ENCODE results near the gene JMY.

JMY gene, protein sequence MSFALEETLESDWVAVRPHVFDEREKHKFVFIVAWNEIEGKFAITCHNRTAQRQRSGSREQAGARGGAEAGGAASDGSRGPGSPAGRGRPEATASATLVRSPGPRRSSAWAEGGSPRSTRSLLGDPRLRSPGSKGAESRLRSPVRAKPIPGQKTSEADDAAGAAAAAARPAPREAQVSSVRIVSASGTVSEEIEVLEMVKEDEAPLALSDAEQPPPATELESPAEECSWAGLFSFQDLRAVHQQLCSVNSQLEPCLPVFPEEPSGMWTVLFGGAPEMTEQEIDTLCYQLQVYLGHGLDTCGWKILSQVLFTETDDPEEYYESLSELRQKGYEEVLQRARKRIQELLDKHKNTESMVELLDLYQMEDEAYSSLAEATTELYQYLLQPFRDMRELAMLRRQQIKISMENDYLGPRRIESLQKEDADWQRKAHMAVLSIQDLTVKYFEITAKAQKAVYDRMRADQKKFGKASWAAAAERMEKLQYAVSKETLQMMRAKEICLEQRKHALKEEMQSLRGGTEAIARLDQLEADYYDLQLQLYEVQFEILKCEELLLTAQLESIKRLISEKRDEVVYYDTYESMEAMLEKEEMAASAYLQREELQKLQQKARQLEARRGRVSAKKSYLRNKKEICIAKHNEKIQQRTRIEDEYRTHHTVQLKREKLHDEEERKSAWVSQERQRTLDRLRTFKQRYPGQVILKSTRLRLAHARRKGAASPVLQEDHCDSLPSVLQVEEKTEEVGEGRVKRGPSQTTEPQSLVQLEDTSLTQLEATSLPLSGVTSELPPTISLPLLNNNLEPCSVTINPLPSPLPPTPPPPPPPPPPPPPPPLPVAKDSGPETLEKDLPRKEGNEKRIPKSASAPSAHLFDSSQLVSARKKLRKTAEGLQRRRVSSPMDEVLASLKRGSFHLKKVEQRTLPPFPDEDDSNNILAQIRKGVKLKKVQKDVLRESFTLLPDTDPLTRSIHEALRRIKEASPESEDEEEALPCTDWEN

DNA sequence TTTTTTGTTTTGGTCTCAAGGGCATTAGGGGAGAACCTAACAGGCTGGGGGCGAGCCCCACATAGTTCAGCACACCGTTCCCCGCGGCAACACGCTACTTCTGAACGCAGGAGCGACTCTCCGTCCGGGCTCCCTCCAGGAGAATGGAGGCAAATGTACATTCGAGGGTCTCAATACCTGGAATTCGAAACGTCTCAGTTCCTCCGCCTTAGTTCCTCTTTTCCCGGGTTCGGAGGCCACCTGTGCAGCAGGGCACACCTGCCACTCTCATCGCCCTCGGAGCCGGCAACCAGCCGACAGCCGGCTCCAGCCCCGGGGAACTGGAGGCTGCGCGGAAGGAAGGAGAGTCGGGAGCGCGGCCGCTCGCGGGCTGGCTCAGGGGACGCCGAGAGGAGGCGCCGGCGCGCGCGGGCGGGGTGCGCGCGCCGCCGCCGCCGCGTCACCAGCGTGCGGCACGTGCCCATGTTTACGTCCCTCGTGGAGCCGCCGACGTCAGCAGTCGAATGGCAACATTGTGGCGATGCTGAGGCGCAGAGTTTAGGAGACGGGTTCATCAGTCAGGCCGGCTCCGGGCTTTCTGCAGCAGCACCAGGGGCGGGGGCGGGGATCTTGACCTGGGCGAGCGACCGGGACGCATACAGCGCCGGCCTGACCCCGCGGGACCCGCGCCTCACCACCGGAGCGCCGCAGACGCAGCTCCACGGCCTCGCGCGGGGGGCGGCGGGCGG is at the start of gene JMY:
Gene JMY (plus strand): TSS at position 498 of the 728 bp plus-strand sequence. CDS start 520 bp downstream, outside the sequence.
- peak; percentile 74 for DNase-seq (ENCODE audit: low read depth in 2 of 2)

DNA sequence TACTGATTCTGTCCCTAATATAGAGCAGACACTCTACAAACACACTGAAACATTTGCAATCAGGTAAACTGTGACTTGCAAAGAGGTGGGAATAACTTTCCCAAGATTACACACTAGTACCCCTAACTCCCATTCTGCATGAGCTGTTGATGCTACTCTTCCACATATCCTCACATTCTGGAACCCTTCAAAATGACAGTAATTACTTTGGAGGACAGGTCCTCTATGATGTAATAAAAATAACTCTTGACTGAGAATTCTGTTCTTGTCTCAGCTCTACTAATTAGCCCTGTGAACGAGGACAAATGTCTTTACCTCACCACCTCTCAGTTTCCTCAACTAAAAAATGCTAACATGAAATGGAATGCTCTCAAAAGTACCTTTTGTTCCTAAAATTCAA is 49.5 kb upstream of the JMY start:
- DNase-seq (ENCODE audit: low read depth in 2 of 2) = no peak

DNA sequence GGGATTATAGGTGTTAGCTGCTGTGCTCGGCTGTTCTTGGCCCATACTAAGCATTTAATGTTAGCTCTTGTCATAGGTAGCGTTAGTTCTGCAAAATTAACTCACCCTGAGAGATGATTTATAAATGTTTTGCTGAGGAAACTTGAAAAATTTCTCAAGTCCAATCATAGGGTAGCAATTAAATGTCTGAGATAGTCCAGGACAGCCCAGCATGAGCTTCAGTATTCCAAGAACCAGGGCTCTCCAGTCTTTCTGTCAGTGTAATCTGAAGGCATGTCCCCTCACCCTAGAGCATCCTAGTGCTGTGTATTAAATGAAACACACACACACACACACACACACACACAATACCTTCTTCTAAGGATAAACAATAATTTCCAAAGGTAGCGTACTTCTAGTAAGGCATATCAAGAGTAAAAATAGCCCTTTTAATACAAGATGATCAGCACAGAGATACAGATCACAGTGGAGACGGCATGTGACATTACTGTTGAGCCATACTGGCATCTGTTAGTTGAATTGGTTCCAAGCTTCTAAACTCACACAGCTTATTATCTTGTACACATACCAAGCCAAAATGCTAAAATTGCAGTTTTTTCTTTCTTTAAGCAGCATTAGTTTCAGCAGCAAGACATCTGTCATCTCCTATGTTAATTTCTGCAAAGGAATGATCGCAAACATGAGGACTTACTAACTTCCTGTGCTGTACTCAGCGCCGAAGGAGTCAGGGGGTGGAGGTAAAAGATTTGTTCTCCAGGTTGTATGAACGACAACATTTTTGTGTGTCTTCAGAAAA is 46.3 kb upstream of the JMY start:
- no peak for DNase-seq (ENCODE audit: low read depth in 2 of 2)

DNA sequence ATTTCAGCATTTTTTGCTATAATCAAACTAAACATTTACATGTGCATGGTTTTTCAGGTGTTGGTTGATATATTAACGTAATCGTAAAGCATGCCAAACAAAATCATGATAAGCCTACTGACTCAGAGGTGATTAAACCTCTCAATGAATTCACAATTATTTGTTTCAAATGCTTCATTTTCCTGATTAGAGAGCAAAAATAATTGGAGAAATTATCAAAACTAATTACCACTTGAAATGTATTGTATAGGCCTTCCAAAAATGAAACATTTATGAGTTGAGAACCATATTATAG is 45.7 kb upstream of the JMY start:
- DNase-seq (ENCODE audit: low read depth in 2 of 2) = no peak

DNA sequence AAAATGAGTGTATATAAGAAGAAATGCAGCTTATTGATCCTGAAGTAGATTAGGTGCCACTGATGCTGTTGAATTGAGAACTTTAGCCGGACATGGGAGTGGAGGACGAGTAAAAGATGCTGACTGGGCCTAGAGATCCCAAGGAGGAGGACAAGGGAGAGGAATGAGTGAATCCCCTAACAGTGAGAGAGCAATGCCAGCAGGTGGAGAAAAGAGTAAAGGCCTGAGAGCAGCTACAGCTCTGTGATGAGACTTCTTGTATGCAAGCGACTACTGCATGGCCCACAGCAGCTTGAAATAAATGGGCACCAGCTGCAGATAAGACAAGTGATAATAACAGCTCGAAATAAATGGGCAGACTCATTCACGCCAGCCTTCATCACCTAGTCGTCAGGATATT is 44.5 kb upstream of the JMY start:
- DNase-seq (ENCODE audit: low read depth in 2 of 2) = no peak

DNA sequence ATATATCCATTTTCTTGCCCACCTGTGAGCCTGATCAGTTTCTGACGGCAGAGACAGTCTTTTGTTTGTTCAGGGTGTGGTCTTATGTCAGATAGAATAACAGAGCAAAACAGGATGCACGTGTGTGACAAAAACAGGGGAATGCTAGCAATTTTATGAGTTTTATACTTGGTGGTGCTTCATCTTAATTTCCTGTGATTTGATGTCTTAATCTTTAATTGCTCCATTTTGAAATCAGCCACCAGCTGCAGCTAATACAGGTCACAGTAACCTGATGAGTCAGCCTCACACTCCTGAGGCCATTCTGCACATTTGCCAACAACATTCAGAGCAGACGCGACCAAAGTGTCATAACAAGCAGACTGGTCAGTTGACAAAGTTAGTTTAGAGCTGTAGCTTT is 42.3 kb upstream of the JMY start:
- DNase-seq (ENCODE audit: low read depth in 2 of 2) = no peak

DNA sequence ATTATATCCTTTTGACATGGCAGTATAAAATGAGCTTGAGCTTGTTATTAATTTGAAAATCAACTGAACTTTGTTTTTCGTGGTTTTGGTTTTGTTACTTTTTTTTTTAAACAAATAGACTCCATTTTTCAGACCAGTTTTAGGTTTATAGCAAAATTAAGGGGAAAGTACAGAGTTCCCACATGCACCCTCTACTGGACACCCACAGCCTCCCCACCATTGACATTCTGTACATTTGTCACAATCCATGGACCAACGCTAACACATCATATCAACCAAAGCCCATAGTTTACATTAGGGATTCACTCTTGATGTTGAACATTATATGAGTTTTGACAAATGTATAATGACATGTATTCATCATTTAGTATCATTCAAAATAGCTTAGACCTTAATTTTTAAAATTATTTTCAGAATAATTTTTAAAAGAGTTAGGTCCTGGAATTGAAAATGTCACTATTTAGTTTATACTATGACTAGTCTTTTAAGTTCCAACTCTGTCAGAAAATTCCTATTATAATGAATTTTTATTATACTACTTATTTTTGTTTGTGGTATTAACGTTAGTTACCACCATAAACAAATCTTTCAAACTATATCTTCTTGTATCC is 35.3 kb upstream of the JMY start:
- DNase-seq (ENCODE audit: low read depth in 2 of 2) = no peak

DNA sequence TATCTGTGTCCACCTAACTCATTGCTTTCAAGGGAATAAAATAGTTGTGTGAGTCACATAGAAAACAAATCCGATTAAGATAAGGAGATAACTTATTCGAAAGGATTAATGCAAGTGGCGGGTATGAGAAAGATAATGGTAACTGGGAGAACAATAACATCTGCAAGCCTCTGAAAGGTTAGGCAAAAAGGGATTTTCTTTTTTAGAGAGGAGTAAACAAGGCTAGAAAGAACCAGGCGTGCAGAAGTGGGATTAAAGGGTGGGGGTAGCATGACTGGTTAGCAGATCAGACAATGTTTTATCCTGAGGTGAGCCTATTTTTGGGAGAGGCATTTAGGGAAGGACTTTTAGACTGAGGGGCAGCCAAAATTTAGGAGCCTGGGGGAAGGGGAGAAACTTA is 34.7 kb upstream of the JMY start:
- DNase-seq (ENCODE audit: low read depth in 2 of 2) = no peak

DNA sequence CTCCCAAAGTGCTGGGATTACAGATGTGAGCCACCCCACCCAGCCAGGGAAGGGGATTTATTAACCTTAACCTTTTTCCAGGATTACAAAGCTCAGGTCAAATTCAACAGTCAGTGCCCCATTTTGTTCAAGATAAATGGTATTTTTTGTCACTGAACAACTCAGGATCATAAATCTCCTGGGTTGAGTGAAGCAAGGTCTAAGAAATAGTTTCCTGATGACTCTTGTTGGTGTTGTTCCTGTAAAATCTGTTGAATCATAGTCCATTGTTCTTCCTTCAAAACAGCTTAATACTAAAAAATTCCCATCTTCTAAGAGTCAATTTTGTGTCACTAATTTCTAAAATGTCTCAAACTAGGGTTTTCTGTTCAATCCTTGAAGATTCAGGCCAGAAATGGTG is 33.9 kb upstream of the JMY start:
- DNase-seq (ENCODE audit: low read depth in 2 of 2) = no peak

DNA sequence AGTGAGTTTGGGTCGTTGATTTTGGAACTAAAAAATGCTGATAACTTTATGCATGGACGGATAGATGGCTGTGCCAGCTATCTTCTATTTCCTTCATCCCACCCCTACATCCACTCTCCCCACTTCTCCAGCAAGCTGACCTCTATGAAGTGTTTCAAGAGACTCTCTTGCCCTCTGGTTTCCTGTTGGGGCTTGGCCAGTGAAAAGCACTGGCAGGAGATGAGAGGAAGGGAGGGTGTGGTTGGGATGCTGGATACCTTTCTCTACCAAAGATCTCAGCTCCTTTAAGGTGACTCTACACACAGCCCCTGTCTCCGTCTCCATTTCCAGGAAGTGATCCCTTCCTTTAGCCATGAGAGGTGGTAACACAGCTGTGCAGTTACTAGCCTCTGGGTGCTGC is 30.0 kb upstream of the JMY start:
- DNase-seq (ENCODE audit: low read depth in 2 of 2) = no peak

DNA sequence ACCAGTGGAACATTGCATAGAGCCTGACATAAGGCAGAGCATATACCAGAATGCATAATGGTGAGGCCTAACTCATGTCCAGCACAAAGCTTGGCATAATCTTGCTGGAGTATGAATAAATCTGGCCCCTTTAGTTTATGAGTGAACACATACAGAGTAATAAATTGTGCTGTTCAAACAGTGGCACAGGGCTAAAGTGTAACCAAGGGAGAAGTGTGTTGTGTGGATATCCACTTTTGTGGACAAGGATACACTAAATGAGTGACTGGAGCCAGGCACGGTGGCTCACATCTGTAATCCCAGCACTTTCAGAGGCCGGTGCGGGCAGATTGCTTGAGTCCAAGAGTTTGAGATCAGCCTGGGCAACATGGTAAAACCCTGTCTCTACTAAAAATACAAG is 29.4 kb upstream of the JMY start:
- no peak for DNase-seq (ENCODE audit: low read depth in 2 of 2)

DNA sequence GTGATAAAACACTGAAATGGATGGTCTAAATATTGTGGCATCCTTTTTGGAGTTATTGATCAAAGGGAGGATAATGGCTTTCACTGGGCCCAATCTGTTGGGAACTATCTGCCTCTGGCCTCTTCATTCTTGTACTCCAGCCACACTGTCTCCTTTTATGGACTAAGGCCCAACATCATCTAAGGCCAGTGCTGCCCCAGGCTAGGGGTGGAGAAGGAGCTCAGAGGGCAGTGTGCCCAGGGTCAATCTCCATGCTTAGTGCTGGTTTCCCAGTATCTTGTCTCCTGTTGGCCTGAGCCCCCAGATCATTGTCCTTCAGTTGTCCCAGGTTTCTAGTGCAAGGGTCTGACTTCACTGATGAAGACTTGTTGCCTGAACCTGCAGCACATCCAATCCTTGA is 26.4 kb upstream of the JMY start:
- no peak for DNase-seq (ENCODE audit: low read depth in 2 of 2)

DNA sequence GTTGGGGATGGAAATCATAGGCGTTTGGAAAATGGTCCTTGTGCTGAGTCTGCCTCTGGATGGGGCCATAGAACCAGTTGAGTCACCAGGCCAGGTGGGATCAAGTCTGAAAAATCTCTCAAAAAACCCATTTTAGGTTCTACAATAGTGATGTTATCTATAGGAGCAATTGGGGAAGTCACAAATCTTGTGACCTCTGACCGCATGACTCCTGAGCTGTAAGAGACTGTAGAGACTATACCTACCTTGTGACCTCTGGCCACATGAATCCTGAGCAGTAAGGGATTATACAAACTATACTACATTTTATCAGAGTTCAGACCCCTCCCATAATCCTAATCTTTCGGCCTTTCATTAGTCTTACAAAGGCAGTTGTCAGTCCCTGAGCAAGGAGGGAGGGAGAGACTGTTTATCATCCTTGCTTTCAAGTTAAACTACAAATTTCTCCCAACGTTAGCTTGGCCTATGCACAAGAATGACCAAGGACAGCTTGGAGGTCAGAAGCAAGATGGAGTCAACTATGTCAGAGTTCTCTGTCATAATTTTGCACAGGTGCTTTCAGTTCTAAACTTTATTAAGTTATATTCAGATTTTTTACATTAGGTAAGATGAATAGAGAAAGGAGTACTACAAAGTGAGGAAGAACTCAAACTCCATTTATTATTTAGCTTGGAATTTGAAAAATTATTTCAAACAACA is 11.5 kb upstream of the JMY start:
- no peak for DNase-seq (ENCODE audit: low read depth in 2 of 2)

DNA sequence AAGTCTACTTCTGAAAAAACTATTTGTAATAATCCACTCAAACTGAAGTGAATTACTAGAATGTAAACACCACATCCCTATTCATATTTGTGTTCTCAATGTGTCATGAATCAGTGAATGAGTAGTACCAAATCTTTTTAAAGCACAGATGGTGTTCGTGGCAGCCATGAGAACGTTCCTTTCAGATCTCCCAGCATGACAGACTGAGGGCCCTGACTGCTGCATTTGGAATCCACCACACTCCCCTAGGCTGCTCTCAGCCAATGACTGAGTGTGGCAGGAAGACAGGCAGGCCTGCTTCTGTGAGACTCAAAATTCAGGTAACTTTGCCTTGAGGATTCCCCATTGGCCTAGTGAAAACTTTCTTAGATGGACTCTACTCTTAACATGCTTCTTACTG is 10.9 kb upstream of the JMY start:
- DNase-seq (ENCODE audit: low read depth in 2 of 2) = no peak

DNA sequence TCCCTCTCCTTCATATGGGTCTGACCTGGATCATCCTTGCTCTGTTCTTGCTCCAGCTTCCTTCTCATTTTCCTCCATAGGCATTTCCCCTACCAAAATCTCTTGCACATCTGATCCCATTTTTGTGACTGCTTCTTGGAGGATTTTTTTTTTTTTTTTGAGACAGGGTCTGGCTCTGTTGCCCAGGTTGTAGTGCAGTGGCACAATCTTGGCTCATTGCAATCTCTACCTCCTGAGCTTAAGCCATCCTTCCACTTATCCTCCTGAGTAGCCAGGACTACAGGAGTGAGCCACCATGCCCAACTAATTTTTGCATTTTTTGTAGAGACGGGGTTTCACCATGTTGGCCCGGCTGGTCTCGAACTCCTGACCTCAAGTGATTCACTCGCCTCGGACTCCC is 10.5 kb upstream of the JMY start:
- no peak for DNase-seq (ENCODE audit: low read depth in 2 of 2)

DNA sequence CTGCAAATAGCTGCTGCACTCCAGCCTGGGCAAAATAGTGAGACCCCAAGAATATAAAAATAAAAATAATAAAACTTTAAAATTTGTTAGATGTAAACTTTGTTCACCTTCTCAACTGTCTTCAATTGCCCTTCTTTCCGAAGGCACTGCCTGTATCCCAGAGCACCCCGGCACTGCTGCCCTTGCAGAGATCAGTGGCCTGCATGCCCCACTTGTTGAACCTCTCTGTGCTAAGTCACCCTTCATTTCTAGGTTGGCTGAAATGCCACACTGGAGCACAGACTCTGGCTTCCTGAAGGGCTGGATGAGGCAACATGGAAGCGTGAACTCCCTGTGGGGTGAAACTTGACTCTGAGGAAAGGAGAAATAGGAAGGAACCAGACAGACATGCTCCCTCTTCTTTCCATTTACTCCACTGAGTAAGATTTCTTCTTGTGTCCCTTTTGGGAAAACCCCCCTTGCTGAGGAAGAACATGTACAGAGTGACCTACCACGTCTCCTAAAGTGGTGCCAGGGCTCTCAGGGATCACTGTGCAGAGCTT is 8.4 kb upstream of the JMY start:
- DNase-seq (ENCODE audit: low read depth in 2 of 2) = no peak

DNA sequence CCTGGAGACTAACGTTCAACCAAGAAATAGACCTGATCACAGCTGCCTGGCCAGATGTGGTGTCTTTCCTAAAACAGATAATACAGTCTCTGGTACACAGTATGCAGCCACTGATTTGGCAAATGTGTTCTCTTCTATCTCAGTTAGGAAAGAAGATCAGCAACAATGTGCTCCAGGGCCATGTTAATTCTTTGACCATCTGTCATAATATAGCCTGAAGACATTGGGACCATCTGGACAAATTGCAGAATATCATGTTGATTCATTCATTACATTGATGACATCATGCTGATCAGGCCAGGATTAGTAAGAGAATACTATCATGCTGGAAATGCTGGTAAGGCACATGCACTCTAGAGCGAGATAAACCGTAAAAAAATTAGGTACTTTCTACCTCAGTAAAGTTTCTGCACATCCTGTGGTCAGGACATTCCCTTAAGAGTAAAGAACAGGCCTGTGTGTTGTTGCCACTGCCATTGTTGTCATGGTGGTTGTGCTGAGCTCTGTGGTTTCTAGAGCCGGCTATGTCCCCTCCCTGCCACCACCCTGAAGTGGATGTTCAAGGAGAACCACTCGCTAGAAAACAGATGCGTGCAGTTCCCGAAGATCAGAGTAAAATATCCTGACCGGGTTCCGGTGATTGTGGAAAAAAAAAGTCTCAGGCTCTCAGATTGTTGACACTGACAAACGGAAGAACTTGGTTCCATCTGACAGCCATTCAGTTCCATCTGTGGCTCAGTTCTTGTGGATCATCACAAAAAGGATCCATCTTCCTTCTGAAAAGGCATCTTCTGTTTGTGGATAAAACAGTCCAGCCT is 6.4 kb upstream of the JMY start:
- DNase-seq (ENCODE audit: low read depth in 2 of 2) = peak in 1 of 2 donors; percentile 8

DNA sequence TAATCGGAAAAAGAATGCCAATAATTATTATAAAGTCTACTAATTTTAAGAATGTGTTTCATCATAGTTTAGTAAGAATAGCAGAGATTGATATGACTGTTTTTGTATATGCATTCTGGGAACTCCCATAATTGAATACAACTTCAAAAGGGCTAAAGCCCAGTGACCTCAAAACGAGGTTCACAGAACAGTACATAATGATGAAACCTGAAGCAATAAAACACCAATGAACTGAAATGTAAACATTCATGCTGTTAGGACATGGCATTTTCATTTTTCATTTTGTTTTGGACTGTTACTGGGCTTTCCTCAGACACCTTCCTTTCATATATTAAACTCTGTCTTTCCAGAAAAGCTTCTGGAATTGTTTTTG is 684 bp upstream of the JMY start:
- DNase-seq (ENCODE audit: low read depth in 2 of 2) = no peak

DNA sequence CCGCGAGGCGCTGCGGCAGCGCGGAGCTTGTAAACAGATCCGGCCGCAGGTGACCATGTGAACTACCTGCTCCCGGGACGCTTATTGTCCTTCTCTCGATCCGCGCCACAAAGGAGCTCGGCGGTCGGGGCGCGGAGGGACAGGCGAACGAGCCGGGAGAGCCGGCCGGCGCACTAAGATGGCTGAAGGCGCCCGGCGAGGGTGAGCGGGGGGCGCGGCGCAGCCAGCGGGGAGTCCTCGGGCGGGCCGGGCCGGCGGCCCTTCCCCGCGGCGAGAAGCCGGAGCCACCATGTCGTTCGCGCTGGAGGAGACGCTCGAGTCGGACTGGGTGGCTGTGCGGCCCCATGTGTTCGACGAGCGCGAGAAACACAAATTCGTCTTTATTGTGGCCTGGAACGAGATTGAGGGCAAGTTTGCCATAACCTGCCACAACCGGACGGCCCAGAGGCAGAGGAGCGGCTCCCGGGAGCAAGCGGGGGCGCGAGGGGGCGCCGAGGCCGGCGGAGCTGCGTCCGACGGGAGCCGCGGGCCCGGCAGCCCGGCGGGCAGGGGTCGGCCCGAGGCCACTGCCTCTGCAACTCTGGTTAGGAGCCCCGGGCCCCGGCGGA is 535 bp downstream of the JMY start:
- DNase-seq (ENCODE audit: low read depth in 2 of 2) = peak in 1 of 2 donors; percentile 3

All from stimulated activated CD4-positive, alpha-beta T cell treated with anti-CD3 and anti-CD28 coated beads, Interleukin-15, amount 100 ng/mL, for 48 hours (primary cell).